HepG2 (cell line): ENCODE results near the gene OR6S1. TPM values are rescaled to one million over a fixed set of nuclear protein-coding genes. Genes with fewer than 3 reads are reported as not detected.

Source experiments
- AGO2 ChIP-seq: fragments of 200-400 bp; formaldehyde crosslinking; optimal IDR thresholded peaks from 2 replicates; pipeline ENCODE3; 2017; ENCODE audit warnings: mild to moderate bottlenecking, low read depth, low read length, moderate library complexity
- BRD4 ChIP-seq: sonication (generic); formaldehyde crosslinking; IDR thresholded peaks from 2 replicates; pipeline ENCODE4 v1.4.0; 2020; ENCODE audit warnings: missing genetic modification reagents
- E2F2 ChIP-seq: sonication (generic); formaldehyde crosslinking; IDR thresholded peaks from 2 replicates; pipeline ENCODE4 v1.4.0; 2020; ENCODE audit warnings: missing genetic modification reagents, borderline replicate concordance
- FOXJ3 ChIP-seq: sonication (generic); formaldehyde crosslinking; IDR thresholded peaks from 2 replicates; pipeline ENCODE4 v1.4.0; 2020; ENCODE audit warnings: missing genetic modification reagents, mild to moderate bottlenecking, borderline replicate concordance
- GTF3A ChIP-seq: sonication (generic); formaldehyde crosslinking; conservative IDR thresholded peaks from 2 replicates; pipeline ENCODE4 v1.4.0; 2020; ENCODE audit warnings: mild to moderate bottlenecking, missing genetic modification reagents
- HMGXB4 ChIP-seq, 2 experiments: sonication (generic) in 1 of 2; formaldehyde crosslinking in 1 of 2; IDR thresholded peaks; 2 replicates each; pipeline versions ENCODE4 v1.4.0 to v1.6.1; 2018 to 2020; ENCODE audit warnings: missing genetic modification reagents in 2 of 2, borderline replicate concordance in 1 of 2, low read depth in 1 of 2, mild to moderate bottlenecking in 1 of 2, missing biosample characterization in 1 of 2
- HNF4G ChIP-seq, 2 experiments: sonication (generic) in 1 of 2; formaldehyde crosslinking in 1 of 2; IDR thresholded peaks; 2 replicates each; pipeline versions ENCODE4 v1.4.0 to v1.6.1; 2011 to 2020; ENCODE audit warnings: borderline replicate concordance in 2 of 2, low read depth in 2 of 2, mild to moderate bottlenecking in 2 of 2, low read length in 1 of 2, missing genetic modification reagents in 1 of 2, moderate library complexity in 1 of 2
- MAFF ChIP-seq: IDR thresholded peaks from 2 replicates; pipeline ENCODE4 v1.6.1; 2011; ENCODE audit warnings: low read depth, low read length, improper control_type of control experiment
- MBD4 ChIP-seq: IDR thresholded peaks from 2 replicates; pipeline ENCODE4 v1.6.1; 2012; ENCODE audit warnings: low read length, inconsistent platforms, borderline replicate concordance
- NCOR1 ChIP-seq: fragments of 200-600 bp; sonication (generic); IDR thresholded peaks from 2 replicates; pipeline ENCODE4 v1.7.0; 2017; ENCODE audit warnings: antibody characterized with exemption, low read length, borderline replicate concordance
- PHB2 ChIP-seq: fragments of 450-650 bp; IDR thresholded peaks from 2 replicates; pipeline ENCODE4 v1.6.1; 2018; ENCODE audit not compliant: partially characterized antibody
- PITX1 ChIP-seq: sonication (generic); formaldehyde crosslinking; IDR thresholded peaks from 2 replicates; pipeline ENCODE4 v1.5.1; 2020; ENCODE audit warnings: mild to moderate bottlenecking, missing genetic modification reagents
- POGZ ChIP-seq: sonication (generic); formaldehyde crosslinking; IDR thresholded peaks from 2 replicates; pipeline ENCODE4 v1.4.0; 2020; ENCODE audit warnings: mild to moderate bottlenecking, missing genetic modification reagents
- PRDM10 ChIP-seq: sonication (generic); formaldehyde crosslinking; IDR thresholded peaks from 2 replicates; pipeline ENCODE4 v1.4.0; 2020; ENCODE audit warnings: low read depth, missing genetic modification reagents
- RFXAP ChIP-seq: sonication (generic); formaldehyde crosslinking; IDR thresholded peaks from 2 replicates; pipeline ENCODE4 v1.4.0; 2020; ENCODE audit warnings: missing genetic modification reagents, borderline replicate concordance
- TBX2 ChIP-seq: sonication (generic); formaldehyde crosslinking; IDR thresholded peaks from 2 replicates; pipeline ENCODE4 v1.5.0; 2020; ENCODE audit warnings: missing genetic modification reagents, mild to moderate bottlenecking, borderline replicate concordance
- ZFP90 ChIP-seq: sonication (generic); formaldehyde crosslinking; IDR thresholded peaks from 2 replicates; pipeline ENCODE4 v1.8.0; 2022; ENCODE audit warnings: missing genetic modification reagents, mild to moderate bottlenecking, inconsistent platforms, borderline replicate concordance
- ZNF230 ChIP-seq: sonication (generic); formaldehyde crosslinking; IDR thresholded peaks from 2 replicates; pipeline ENCODE4 v1.4.0; 2020; ENCODE audit warnings: mild to moderate bottlenecking, missing genetic modification reagents
- ZNF292 ChIP-seq: sonication (generic); formaldehyde crosslinking; IDR thresholded peaks from 2 replicates; pipeline ENCODE4 v1.8.1; 2022; ENCODE audit warnings: mild to moderate bottlenecking, low read depth, missing genetic modification reagents, borderline replicate concordance
- ZNF484 ChIP-seq: sonication (generic); formaldehyde crosslinking; IDR thresholded peaks from 2 replicates; pipeline ENCODE4 v1.5.1; 2020; ENCODE audit warnings: mild to moderate bottlenecking, low read depth, missing genetic modification reagents, borderline replicate concordance
- ZNF891 ChIP-seq: sonication (generic); formaldehyde crosslinking; IDR thresholded peaks from 2 replicates; pipeline ENCODE4 v1.5.0; 2020; ENCODE audit warnings: mild to moderate bottlenecking, missing genetic modification reagents
- polyA plus RNA-seq, 8 experiments: library from polyadenylated mRNA; depleted of rRNA in 3 of 8; stranded (reverse) in 7 of 8; unstranded in 1 of 8; fragments of >200 nt; fragmentation: Illumina TruSeq in 4 of 8; extraction: Trizol in 4 of 8; gene quantifications; 2 replicates each; pipeline versions ENCODE4 v1.2.1 to v1.2.3, GENCODE V29; 2011 to 2016; ENCODE audit warnings: low read depth in 4 of 8, missing spikeins in 1 of 8, mixed read lengths in 1 of 8; ENCODE audit not compliant: insufficient read depth in 1 of 8
- total RNA-seq, 5 experiments: library from RNA; depleted of rRNA; stranded (reverse); fragments of >200 nt; fragmentation: Illumina TruSeq; extraction: Trizol; gene quantifications; 2 replicates each; pipeline ENCODE4 v1.2.3, GENCODE V29; 2016; ENCODE audit warnings: low read depth in 1 of 5

OR6S1 gene
- total and polyA plus RNA-seq, 2 of the 13 experiments (the other 11 are each of a cell fraction or from before 2014, with no cell fraction given) = 0.09 TPM; not detected in 1

GRCh38 chr14:20681348-20682126 is 40.0 kb upstream of the OR6S1 start (continued):
- TF ChIP-seq E2F2 (CRISPR knock-in tag) (0 out of 2 replicates have a peak, but pooled peaks have one; percentile 20), BRD4 (CRISPR knock-in tag) (peak; percentile 47), PITX1 (CRISPR knock-in tag) (peak; percentile 81; the same call in 1 of the 2 replicates), MBD4 (no peak), NCOR1 (peak; percentile 71; the same call in 1 of the 2 replicates), AGO2 (peak; percentile 66), MAFF (peak; percentile 100), PRDM10 (0 out of 2 replicates have a peak, but pooled peaks have one; percentile 50), HMGXB4 (CRISPR knock-in tag; IDR thresholded peaks at IDR 0.05; ENCODE audit: borderline replicate concordance in 1 of 2, low read depth in 1 of 2) (peak; percentile 99 to 100), RFXAP (CRISPR knock-in tag) (peak; percentile 75), HNF4G (IDR thresholded peaks at IDR 0.05; ENCODE audit: borderline replicate concordance, low read depth, low read length) (no peak), HNF4G (CRISPR knock-in tag; IDR thresholded peaks at IDR 0.05; ENCODE audit: borderline replicate concordance, low read depth) (no peak; the same call in 1 of the 2 replicates), ZNF292 (peak; percentile 69; the same call in 1 of the 2 replicates), ZNF484 (CRISPR knock-in tag) (no peak), TBX2 (CRISPR knock-in tag) (0 out of 2 replicates have a peak, but pooled peaks have one; percentile 34), ZNF891 (peak; percentile 66; the same call in 1 of the 2 replicates), PHB2 (no peak), GTF3A (no peak), POGZ (CRISPR knock-in tag) (peak; percentile 64), FOXJ3 (CRISPR knock-in tag) (peak; percentile 78; the same call in 1 of the 2 replicates), ZNF230 (peak; percentile 28; the same call in 1 of the 2 replicates), ZFP90 (CRISPR knock-in tag) (peak; percentile 69)
